ENCODE data around the gene EEFSEC. TPM values are rescaled to one million over a fixed set of nuclear protein-coding genes. Genes with fewer than 3 reads are reported as not detected.

EEFSEC gene
- total RNA-seq, 1 experiment from 2014 or later: 15.4 TPM

- H3K27me3 ChIP-seq (ENCODE audit: control insufficient read depth, insufficient read depth, low read length): no peaks in the 10 kb centered on the region
- intact Hi-C loops (cut with micrococcal nuclease; ENCODE audit: unreplicated experiment): loop anchor here (2.0 kb wide), 2 partner anchors 75 to 157 kb away; no protein-coding TSS in a partner anchor
- no peak overlapping the region for H3K4me3 ChIP-seq (ENCODE audit: low read depth in 2 of 2, low read length in 2 of 2)
- no peak for DNase-seq (ENCODE audit: low read depth, low spot score)
- POLR2A ChIA-PET: no interaction called here
- CTCF ChIA-PET: interaction anchor here (0.6 to 1.3 kb wide), 5 partner anchors 11 to 121 kb away, joined by 3 to 4 read pairs (median 4); no protein-coding TSS in a partner anchor
- H3K9me3 ChIP-seq (ENCODE audit: control insufficient read depth, insufficient read depth, low read depth, low read length): no peaks in the 10 kb centered on the region
- peaks cover 27% of the 10 kb centered on the region for H3K4me1 ChIP-seq (ENCODE audit: control insufficient read depth, insufficient read depth, low read length)
- TF ChIP-seq TCF7L2 (IDR thresholded peaks at IDR 0.05; ENCODE audit: low read depth, low read length): no peak
- TF ChIP-seq REST (IDR thresholded peaks at IDR 0.05; ENCODE audit: insufficient read depth in 1 of 2, low read depth in 2 of 2, low read length in 1 of 2): no peak
- TF ChIP-seq CTCF (IDR thresholded peaks at IDR 0.05): no peak
- H3K27ac ChIP-seq (ENCODE audit: low read length): peak overlapping the region; percentile 25
- no peak for ATAC-seq
- in situ Hi-C loops (cut with HindIII; ENCODE audit: low pct_unique_long_range_greater_than_20kb, low sequenced_read_pairs): no loop called here
- H3K36me3 ChIP-seq (ENCODE audit: control insufficient read depth, insufficient read depth, low read length): no peaks in the 10 kb centered on the region
- no TSS peak for BruUV-seq (replicated peaks)
Measured at GRCh38 chr3:128427872-128428822, 274.9 kb downstream of the EEFSEC start.

- Histone ChIP-seq H3K36me3 (ENCODE audit: control insufficient read depth, insufficient read depth, low read length) (no peaks in the 10 kb centered on the region), H3K4me3 (ENCODE audit: low read depth in 2 of 2, low read length in 2 of 2) (no peak overlapping the region), H3K4me1 (ENCODE audit: control insufficient read depth, insufficient read depth, low read length) (peaks cover 31% of the 10 kb centered on the region), H3K27me3 (ENCODE audit: control insufficient read depth, insufficient read depth, low read length) (no peaks in the 10 kb centered on the region), H3K9me3 (ENCODE audit: control insufficient read depth, insufficient read depth, low read depth, low read length) (no peaks in the 10 kb centered on the region), H3K27ac (ENCODE audit: low read length) (peak overlapping the region; percentile 25; the same call in 1 of the 2 replicates)
- ATAC-seq: no peak
- no peak for DNase-seq (ENCODE audit: low read depth, low spot score)
- in situ Hi-C loops (cut with HindIII; ENCODE audit: low pct_unique_long_range_greater_than_20kb, low sequenced_read_pairs): no loop called here
- CTCF ChIA-PET: no interaction called here
- POLR2A ChIA-PET: no interaction called here
- intact Hi-C loops (cut with micrococcal nuclease; ENCODE audit: unreplicated experiment): no loop called here
- no peak for TF ChIP-seq TCF7L2 (IDR thresholded peaks at IDR 0.05; ENCODE audit: low read depth, low read length)
- BruUV-seq (replicated peaks): no TSS peak
Measured at GRCh38 chr3:128429275-128429674, 276.0 kb downstream of the EEFSEC start.

- DNase-seq (ENCODE audit: low read depth, low spot score) (no peak), ATAC-seq (no peak)
- in situ Hi-C loops (cut with HindIII; ENCODE audit: low pct_unique_long_range_greater_than_20kb, low sequenced_read_pairs): no loop called here
- CTCF ChIA-PET: no interaction called here
- no peak for TF ChIP-seq TCF7L2 (IDR thresholded peaks at IDR 0.05; ENCODE audit: low read depth, low read length)
- no peak for TF ChIP-seq SIN3A (IDR thresholded peaks at IDR 0.05; ENCODE audit: borderline replicate concordance, insufficient read depth, low read depth, low read length)
- TF ChIP-seq POLR2AphosphoS5 (IDR thresholded peaks at IDR 0.05; ENCODE audit: low read depth, low read length): no peak
- TF ChIP-seq REST (IDR thresholded peaks at IDR 0.05; ENCODE audit: insufficient read depth in 1 of 2, low read depth in 2 of 2, low read length in 1 of 2): no peak
- no peak for TF ChIP-seq CTCF (IDR thresholded peaks at IDR 0.05)
- intact Hi-C loops (cut with micrococcal nuclease; ENCODE audit: unreplicated experiment): no loop called here
- Histone ChIP-seq H3K4me3 (ENCODE audit: low read depth in 2 of 2, low read length in 2 of 2) (no peak overlapping the region), H3K9me3 (ENCODE audit: control insufficient read depth, insufficient read depth, low read depth, low read length) (no peaks in the 10 kb centered on the region), H3K27ac (ENCODE audit: low read length) (no peak overlapping the region), H3K4me1 (ENCODE audit: control insufficient read depth, insufficient read depth, low read length) (peaks cover 27% of the 10 kb centered on the region), H3K36me3 (ENCODE audit: control insufficient read depth, insufficient read depth, low read length) (no peaks in the 10 kb centered on the region), H3K27me3 (ENCODE audit: control insufficient read depth, insufficient read depth, low read length) (no peaks in the 10 kb centered on the region)
- POLR2A ChIA-PET: no interaction called here
- no TSS peak for BruUV-seq (replicated peaks)
Measured at GRCh38 chr3:128429751-128430150, 276.5 kb downstream of the EEFSEC start.

Data from Panc1 (cell line).